Bladder microvascular endothelial cell (primary cell): ENCODE data around the gene RPL3. TPM values are rescaled to one million over a fixed set of nuclear protein-coding genes. Genes with fewer than 3 reads are reported as not detected.

Experiments
- total RNA-seq: library from RNA; depleted of rRNA; stranded (reverse); fragments of >200 nt; gene quantifications from 2 replicates; pipeline ENCODE4 v1.2.3, GENCODE V29; 2014

Gene RPL3
- total RNA-seq, result 2,861 and 3,739 TPM in 2 replicates

GRCh38 chr22:39319284-39320022 is at the start of gene RPL3:
Gene RPL3 (minus strand): TSS chr22:39319623. CDS start chr22:39319597, 26 bp downstream.

GRCh38 chr22:39349967-39350726 is 30.7 kb upstream of the RPL3 start, which contains the start of gene SYNGR1:
Gene SYNGR1 (plus strand): TSS chr22:39349991. CDS start chr22:39350011, 20 bp downstream.

Other genes starting within 250 kb of the RPL3 start
- 4.4 and 6.0 TPM in 2 replicates for gene APOBEC3G, start 242.3 kb downstream of the RPL3 start, total RNA-seq
- 0.19 and 0.32 TPM in 2 replicates for gene APOBEC3H, start 222.4 kb downstream of the RPL3 start, total RNA-seq
- 2.4 and 8.5 TPM in 2 replicates for gene CBX7, start 166.9 kb downstream of the RPL3 start, total RNA-seq
- gene PDGFB, start 74.6 kb downstream of the RPL3 start, total RNA-seq, result 108 and 292 TPM in 2 replicates
- gene SYNGR1, start 30.4 kb upstream of the RPL3 start, total RNA-seq, result 0.49 and 1.5 TPM in 2 replicates
- gene TAB1, start 80.2 kb upstream of the RPL3 start, total RNA-seq, result 20.0 and 21.7 TPM in 2 replicates
- gene MGAT3, start 137.4 kb upstream of the RPL3 start, total RNA-seq, result under 0.01 and 0.06 TPM in 2 replicates
- 12.6 and 20.1 TPM in 2 replicates for gene MIEF1, start 182.7 kb upstream of the RPL3 start, total RNA-seq
- gene ATF4, start 200.9 kb upstream of the RPL3 start, total RNA-seq, result 121 and 127 TPM in 2 replicates
- gene RPS19BP1, start 213.1 kb upstream of the RPL3 start, total RNA-seq, result 49.6 and 59.9 TPM in 2 replicates